SU-DHL-6 (cell line): ENCODE data around the gene ZNF740.
A peak's percentile ranks its signal among the peaks of the same experiment; 100 is the strongest.

ENCODE experiments used
- H2AFZ ChIP-seq: fragments of 200-600 bp; sonication (generic); 2 replicates; pipeline ENCODE4 v1.6.1; 2014; ENCODE audit warnings: low read depth, mild to moderate bottlenecking, moderate library complexity, mixed read lengths, antibody characterized with exemption, low read length; ENCODE audit not compliant: severe bottlenecking
- H3F3A ChIP-seq: fragments of 200-600 bp; shearing (Covaris generic); 2 replicates; pipeline ENCODE4 v1.6.0; 2016; ENCODE audit warnings: antibody characterized with exemption, mild to moderate bottlenecking; ENCODE audit not compliant: insufficient read depth
- H3K27ac ChIP-seq: fragments of 200-600 bp; sonication (generic); 2 replicates; pipeline ENCODE4 v1.5.1; 2016; ENCODE audit warnings: low read depth, mild to moderate bottlenecking, low read length, moderate library complexity, mixed read lengths
- H3K27me3 ChIP-seq: fragments of 200-600 bp; sonication (generic), shearing (Covaris generic); 2 replicates; pipeline ENCODE4 v1.6.0; 2014; ENCODE audit warnings: mild to moderate bottlenecking, low read length
- H3K36me3 ChIP-seq: fragments of 200-600 bp; sonication (generic); 2 replicates; pipeline ENCODE4 v1.6.1; 2014; ENCODE audit warnings: mild to moderate bottlenecking, low read length, mixed read lengths
- H3K4me2 ChIP-seq: fragments of 300-600, 200-600 bp; shearing (Covaris generic), sonication (generic); 2 replicates; pipeline ENCODE4 v1.6.0; 2014; ENCODE audit warnings: low read length, low read depth, mild to moderate bottlenecking; ENCODE audit not compliant: poor library complexity, severe bottlenecking
- H3K4me3 ChIP-seq: fragments of 200-600 bp; sonication (generic); 2 replicates; pipeline ENCODE4 v1.5.1; 2014; ENCODE audit warnings: antibody characterized with exemption, low read length, mild to moderate bottlenecking, mixed read lengths; ENCODE audit not compliant: insufficient read depth, poor library complexity, severe bottlenecking
- H3K79me2 ChIP-seq: fragments of 200-600 bp; sonication (generic); 2 replicates; pipeline ENCODE4 v1.6.1; 2014; ENCODE audit warnings: mild to moderate bottlenecking, low read length, moderate library complexity; ENCODE audit not compliant: insufficient read depth
- H3K9ac ChIP-seq: fragments of 200-600 bp; sonication (generic); 2 replicates; pipeline ENCODE4 v1.7.0; 2014; ENCODE audit warnings: mild to moderate bottlenecking, low read length
- H3K9me2 ChIP-seq: fragments of 200-600 bp; sonication (generic); replicated peaks from 2 replicates; pipeline ENCODE4 v1.6.1; 2014; ENCODE audit warnings: low read length; ENCODE audit not compliant: insufficient read depth
- H3K9me3 ChIP-seq: fragments of 200-600 bp; sonication (generic); 2 replicates; pipeline ENCODE4 v1.6.1; 2014; ENCODE audit warnings: low read length, mixed read lengths; ENCODE audit not compliant: insufficient read depth
- H4K20me1 ChIP-seq: fragments of 200-600 bp; sonication (generic); 2 replicates; pipeline ENCODE4 v1.6.1; 2014; ENCODE audit warnings: low read depth, mild to moderate bottlenecking, antibody characterized with exemption, low read length, moderate library complexity, mixed read lengths
- EZH2phosphoT487 ChIP-seq: fragments of 200-600 bp; sonication (generic), shearing (Covaris generic); conservative IDR thresholded peaks from 2 replicates; pipeline ENCODE4 v1.6.1; 2018; ENCODE audit warnings: mild to moderate bottlenecking, antibody characterized with exemption, low read length, moderate library complexity, mixed read lengths
- TF ChIP-seq, protein P1 (sequence below): fragments of 200-600 bp; sonication (generic); IDR thresholded peaks from one replicate; pipeline ENCODE4 v1.5.1; 2017; ENCODE audit warnings: antibody characterized with exemption, mild to moderate bottlenecking, low read length, moderate library complexity; ENCODE audit not compliant: insufficient read depth, poor library complexity, severe bottlenecking

The ZNF740 gene

DNA sequence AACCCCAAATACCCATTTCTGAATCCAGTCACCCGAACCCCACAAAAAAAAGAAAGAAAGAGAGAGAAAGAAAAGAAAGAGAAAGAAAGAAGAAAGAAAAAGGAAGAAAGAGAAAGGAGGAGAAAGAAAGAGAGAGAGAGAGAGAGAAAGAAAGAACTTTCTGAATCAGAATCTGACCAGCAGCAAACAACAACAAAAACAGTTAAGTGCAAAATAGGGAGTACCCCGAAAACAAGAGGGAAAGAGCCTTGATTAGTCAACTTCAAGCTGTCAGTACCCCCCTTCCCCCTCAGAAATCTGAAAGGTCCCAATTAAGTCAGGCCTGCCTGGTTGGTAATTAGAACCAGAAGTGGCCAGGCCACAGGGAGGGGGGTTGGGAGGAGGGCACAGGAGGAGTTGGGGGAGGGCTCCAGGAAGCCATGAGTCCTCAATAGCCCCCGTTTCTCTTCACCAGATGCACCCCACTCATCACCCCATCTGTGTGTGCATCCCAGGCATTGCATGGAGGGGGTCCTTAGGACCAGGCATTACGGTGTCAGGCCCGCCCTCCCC, 41.7 kb downstream of the ZNF740 start:
- no peaks in the 10 kb centered on the region for H3K79me2 ChIP-seq
- peak overlapping the region; percentile 92 for H3K4me2 ChIP-seq
- H3K9ac ChIP-seq = peak overlapping the region; percentile 69; the same call in 1 of the 2 replicates
- H3K36me3 ChIP-seq = no peaks in the 10 kb centered on the region
- H3K27me3 ChIP-seq = no peaks in the 10 kb centered on the region
- H3K9me3 ChIP-seq = no peaks in the 10 kb centered on the region
- no peaks in the 10 kb centered on the region for H4K20me1 ChIP-seq
- H3K4me3 ChIP-seq = peak overlapping the region; percentile 54
- no peak overlapping the region for H3K27ac ChIP-seq
- peaks cover 11% of the 10 kb centered on the region for H3F3A ChIP-seq
- no peak overlapping the region for H2AFZ ChIP-seq
- no peaks in the 10 kb centered on the region for H3K9me2 ChIP-seq
- TF ChIP-seq EZH2phosphoT487 = no peak
- TF ChIP-seq, protein P1, sequence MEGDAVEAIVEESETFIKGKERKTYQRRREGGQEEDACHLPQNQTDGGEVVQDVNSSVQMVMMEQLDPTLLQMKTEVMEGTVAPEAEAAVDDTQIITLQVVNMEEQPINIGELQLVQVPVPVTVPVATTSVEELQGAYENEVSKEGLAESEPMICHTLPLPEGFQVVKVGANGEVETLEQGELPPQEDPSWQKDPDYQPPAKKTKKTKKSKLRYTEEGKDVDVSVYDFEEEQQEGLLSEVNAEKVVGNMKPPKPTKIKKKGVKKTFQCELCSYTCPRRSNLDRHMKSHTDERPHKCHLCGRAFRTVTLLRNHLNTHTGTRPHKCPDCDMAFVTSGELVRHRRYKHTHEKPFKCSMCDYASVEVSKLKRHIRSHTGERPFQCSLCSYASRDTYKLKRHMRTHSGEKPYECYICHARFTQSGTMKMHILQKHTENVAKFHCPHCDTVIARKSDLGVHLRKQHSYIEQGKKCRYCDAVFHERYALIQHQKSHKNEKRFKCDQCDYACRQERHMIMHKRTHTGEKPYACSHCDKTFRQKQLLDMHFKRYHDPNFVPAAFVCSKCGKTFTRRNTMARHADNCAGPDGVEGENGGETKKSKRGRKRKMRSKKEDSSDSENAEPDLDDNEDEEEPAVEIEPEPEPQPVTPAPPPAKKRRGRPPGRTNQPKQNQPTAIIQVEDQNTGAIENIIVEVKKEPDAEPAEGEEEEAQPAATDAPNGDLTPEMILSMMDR = no peak

DNA sequence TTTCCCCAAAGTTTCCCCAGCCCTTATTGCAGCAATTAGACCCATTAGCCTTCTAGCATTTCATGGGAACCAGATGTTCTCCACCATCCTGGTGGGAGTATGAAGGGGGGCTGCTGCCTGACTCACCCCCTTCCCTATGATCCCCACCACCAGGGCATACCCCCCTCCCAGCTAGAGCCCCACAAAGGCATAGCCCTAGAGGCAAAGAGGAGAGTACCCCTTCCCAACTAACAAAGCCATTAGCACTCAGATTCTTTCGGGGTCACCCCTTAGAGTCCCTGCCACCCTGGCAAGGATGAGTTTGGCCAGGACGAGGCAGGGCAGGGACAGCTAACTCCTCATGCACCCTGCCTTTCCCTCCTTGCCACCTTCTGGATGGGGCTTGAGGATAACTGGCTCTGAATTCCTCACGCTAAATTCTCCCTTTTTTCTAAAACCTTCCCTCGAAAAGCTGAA, 42.3 kb downstream of the ZNF740 start:
- Histone ChIP-seq H3K27me3 (no peaks in the 10 kb centered on the region), H3K9me3 (no peaks in the 10 kb centered on the region), H4K20me1 (no peaks in the 10 kb centered on the region), H3K9ac (no peak overlapping the region), H3K4me3 (no peak overlapping the region), H2AFZ (no peak overlapping the region), H3K9me2 (no peaks in the 10 kb centered on the region), H3K36me3 (no peaks in the 10 kb centered on the region), H3K27ac (no peak overlapping the region), H3K79me2 (no peaks in the 10 kb centered on the region), H3F3A (peaks cover 11% of the 10 kb centered on the region), H3K4me2 (no peak overlapping the region)
- no peak for TF ChIP-seq EZH2phosphoT487
- TF ChIP-seq, protein P1 = no peak

DNA sequence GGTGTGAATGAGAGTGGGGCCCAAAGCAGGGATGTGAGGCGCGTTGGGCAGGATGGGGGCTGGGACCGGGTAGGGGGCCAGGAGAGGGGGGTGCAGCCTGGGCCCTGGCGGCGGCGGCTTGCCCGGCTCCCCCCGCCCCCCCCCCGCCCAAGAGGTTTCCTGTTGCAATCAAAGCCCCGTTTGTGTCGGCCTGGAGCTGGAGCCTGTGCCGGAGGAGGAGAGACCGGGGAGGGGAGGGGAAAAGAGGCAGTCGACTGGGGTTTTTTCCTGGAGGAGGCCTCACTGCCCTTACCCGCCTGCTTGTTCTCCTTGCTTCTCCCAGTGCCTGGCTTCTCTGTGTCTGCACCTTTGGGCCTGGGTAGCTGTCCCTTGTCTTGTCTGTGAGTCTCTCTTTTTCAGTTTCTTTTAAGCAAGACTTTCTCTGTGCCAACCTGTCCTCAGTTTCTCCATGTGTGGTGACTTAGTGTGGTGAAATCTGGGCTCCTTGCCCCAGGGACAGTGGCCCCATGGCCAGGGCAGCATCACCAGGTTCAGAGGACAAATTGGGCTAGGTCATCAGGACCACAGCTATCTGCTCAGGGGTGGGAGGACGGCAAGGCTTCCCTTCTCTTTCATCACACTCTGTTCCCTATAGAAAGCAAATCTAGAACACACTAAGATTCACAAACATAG, 43.0 kb downstream of the ZNF740 start:
- Histone ChIP-seq H3K27me3 (no peaks in the 10 kb centered on the region), H3K4me2 (no peak overlapping the region), H4K20me1 (no peaks in the 10 kb centered on the region), H3K79me2 (no peaks in the 10 kb centered on the region), H2AFZ (no peak overlapping the region), H3K9ac (no peak overlapping the region), H3K4me3 (no peak overlapping the region), H3K9me2 (no peaks in the 10 kb centered on the region), H3K36me3 (no peaks in the 10 kb centered on the region), H3K9me3 (no peaks in the 10 kb centered on the region), H3K27ac (no peak overlapping the region), H3F3A (peaks cover 11% of the 10 kb centered on the region)
- no peak for TF ChIP-seq EZH2phosphoT487
- TF ChIP-seq, protein P1 = no peak
